Spleen (tissue), 7 donors: ENCODE data around the gene PLA2G2A.

Source experiments
- CTCF ChIP-seq, 11 experiments: fragments of 200-600 bp in 7 of 11; fragments of 450-650 bp in 4 of 11; sonication (generic) in 4 of 11; IDR thresholded peaks in 8 of 11; conservative IDR thresholded peaks in 3 of 11; 1 replicate in 7 of 11; 2 replicates in 4 of 11; pipeline versions ENCODE4 v1.4.0 to v1.8.0; 2016 to 2021; ENCODE audit warnings: antibody characterized with exemption in 11 of 11, inconsistent platforms in 4 of 11, mild to moderate bottlenecking in 1 of 11
- POLR2AphosphoS5 ChIP-seq, 3 donors: sonication (generic); formaldehyde crosslinking; IDR thresholded peaks; one replicate each; pipeline ENCODE4 v1.5.1; 2017; ENCODE audit warnings: antibody characterized with exemption in 3 of 3
- donor health status: DM: no; HTN: no; CAD: no; lungs with moderate emphysema.
- donor health status: DM: no; HTN: no; CAD: no.
- donor health status: DM: no; HTN: no; CAD: no.

GRCh38 chr1:20009212-20009611, 29.8 kb upstream of the PLA2G2A start:
- TF ChIP-seq CTCF (IDR thresholded peaks at IDR 0.05 in 8 of 11, conservative IDR thresholded peaks at IDR 0.05 in 3 of 11) (no peak), POLR2AphosphoS5 (IDR thresholded peaks at IDR 0.05) (no peak)
